GM19397 (cell line): Measurements from ENCODE around the gene LLGL2.
"Not testable (repeated sequence)": the region's sequence is repeated elsewhere in the genome, so short reads cannot be mapped to it uniquely, and the experiment has no call there.

ENCODE experiments used
- ATAC-seq: cut with Tn5 transposase; IDR thresholded peaks from one replicate; pipeline ENCODE4 v1.9.1; 2021; ENCODE audit warnings: mild to moderate bottlenecking, moderate library complexity; ENCODE audit not compliant: unreplicated experiment

LLGL2 gene

GRCh38 chr17:75524970-75525805 is at the start of gene LLGL2:
Gene LLGL2 (plus strand): TSS chr17:75525697. CDS start chr17:75543427, 17,730 bp downstream.
- ATAC-seq, result peak; percentile 85

GRCh38 chr17:75475851-75476250 is 49.6 kb upstream of the LLGL2 start:
- no peak for ATAC-seq

GRCh38 chr17:75476271-75476671 is 49.2 kb upstream of the LLGL2 start:
- no peak for ATAC-seq

- no peak for ATAC-seq
These were observed 48.6 kb upstream of the LLGL2 start for GRCh38 chr17:75476752-75477489.

- not testable (repeated sequence) for ATAC-seq
These were observed 48.0 kb upstream of the LLGL2 start for GRCh38 chr17:75477490-75477862.

GRCh38 chr17:75478508-75478907 is 47.0 kb upstream of the LLGL2 start:
- no peak for ATAC-seq

GRCh38 chr17:75480281-75480680 is 45.2 kb upstream of the LLGL2 start:
- no peak for ATAC-seq

GRCh38 chr17:75481194-75482068 is 44.1 kb upstream of the LLGL2 start:
- ATAC-seq, result no peak

GRCh38 chr17:75482098-75482942 is 43.2 kb upstream of the LLGL2 start:
- ATAC-seq, result no peak

GRCh38 chr17:75485688-75486087 is 39.8 kb upstream of the LLGL2 start:
- no peak for ATAC-seq

- no peak for ATAC-seq
These were observed 39.3 kb upstream of the LLGL2 start for GRCh38 chr17:75486151-75486550.

- no peak for ATAC-seq
These were observed 38.5 kb upstream of the LLGL2 start for GRCh38 chr17:75486951-75487350.

GRCh38 chr17:75487351-75488070 is 38.0 kb upstream of the LLGL2 start:
- no peak for ATAC-seq

- ATAC-seq, result no peak
These were observed 36.6 kb upstream of the LLGL2 start for GRCh38 chr17:75488693-75489510.

GRCh38 chr17:75489511-75489955 is 36.0 kb upstream of the LLGL2 start:
- ATAC-seq, result no peak

GRCh38 chr17:75490173-75490743 is 35.2 kb upstream of the LLGL2 start:
- no peak for ATAC-seq

GRCh38 chr17:75490953-75491649 is 34.4 kb upstream of the LLGL2 start:
- no peak for ATAC-seq

- ATAC-seq, result no peak
These were observed 33.8 kb upstream of the LLGL2 start for GRCh38 chr17:75491680-75492079.
